Endothelial cell of umbilical vein (primary cell): ENCODE data around the gene SLC2A6. TPM values are rescaled to one million over a fixed set of nuclear protein-coding genes. Genes with fewer than 3 reads are reported as not detected.

Experiments used
- BruUV-seq: library from RNA; stranded (reverse); fragments of 400-500 nt; replicated peaks from 2 replicates; lab custom pipeline; 2021; lab: Mats Ljungman, UMichigan
- CTCF ChIA-PET: fragments of 300-600, 350-600 bp; sonication (Branson Sonifier 250); formaldehyde crosslinking; loops from one replicate; lab custom pipeline; 2021; ENCODE audit warnings: antibody characterized with exemption, inconsistent platforms; lab: Charles Lee
- POLR2A ChIA-PET: fragments of 300-600, 350-600 bp; sonication (Branson Sonifier 250); formaldehyde crosslinking; loops from one replicate; lab custom pipeline; 2021; ENCODE audit warnings: antibody characterized with exemption, inconsistent platforms; lab: Charles Lee
- DNase-seq: peaks from one replicate; pipeline ENCODE4 v3.0.0-alpha.2; 2011; ENCODE audit warnings: low read depth, low spot score
- FAIRE-seq: peaks from 2 replicates; lab custom pipeline; 2011; peaks lifted over from hg19 to GRCh38; lab: Jason Lieb, UNC
- H2AFZ ChIP-seq: 2 replicates; pipeline ENCODE4 v1.6.0; 2012; ENCODE audit warnings: low read depth, low read length, control low read depth, inconsistent platforms
- H3K27ac ChIP-seq: 2 replicates; pipeline ENCODE4 v1.5.1; 2011; ENCODE audit warnings: low read depth, mild to moderate bottlenecking, control low read depth, low read length, moderate library complexity; ENCODE audit not compliant: insufficient read depth
- H3K27me3 ChIP-seq, 2 experiments: 2 replicates each; pipeline versions ENCODE4 v1.6.0 to v1.6.1; 2011; ENCODE audit warnings: low read length in 2 of 2, mixed read lengths in 1 of 2; ENCODE audit not compliant: control insufficient read depth in 2 of 2, insufficient read depth in 2 of 2
- H3K36me3 ChIP-seq, 2 experiments: 2 replicates in 1 of 2; 3 replicates in 1 of 2; pipeline ENCODE4 v1.5.1; 2011; ENCODE audit warnings: low read length in 2 of 2, mild to moderate bottlenecking in 1 of 2, moderate library complexity in 1 of 2; ENCODE audit not compliant: control insufficient read depth in 2 of 2, insufficient read depth in 2 of 2; ENCODE audit errors: extremely low read depth in 1 of 2
- H3K4me1 ChIP-seq: 3 replicates; pipeline ENCODE4 v1.5.1; 2011; ENCODE audit warnings: mild to moderate bottlenecking, low read length; ENCODE audit not compliant: control insufficient read depth, insufficient read depth; ENCODE audit errors: extremely low read depth
- H3K4me2 ChIP-seq: 2 replicates; pipeline ENCODE4 v1.6.1; 2011; ENCODE audit warnings: low read length, control low read depth, mixed read lengths; ENCODE audit not compliant: insufficient read depth
- H3K4me3 ChIP-seq, 3 experiments: fragments of 200-600 bp in 1 of 3; sonication (generic), shearing (Covaris generic) in 1 of 3; replicated peaks in 1 of 3; 2 replicates each; pipeline ENCODE4 v1.5.1; 2011 to 2016; ENCODE audit warnings: control low read depth in 3 of 3, low read length in 3 of 3, mild to moderate bottlenecking in 2 of 3, inconsistent platforms in 1 of 3, low read depth in 1 of 3, moderate library complexity in 1 of 3; ENCODE audit not compliant: insufficient read depth in 1 of 3
- H3K79me2 ChIP-seq: 2 replicates; pipeline ENCODE4 v1.6.0; 2012; ENCODE audit warnings: low read length, inconsistent platforms; ENCODE audit not compliant: control insufficient read depth, insufficient read depth
- H3K9ac ChIP-seq: replicated peaks from 2 replicates; pipeline ENCODE3; 2011; ENCODE audit warnings: low read length, control low read depth; ENCODE audit not compliant: insufficient read depth; ENCODE audit errors: extremely low read depth
- H3K9me1 ChIP-seq: replicated peaks from 3 replicates; pipeline ENCODE4 v1.6.0; 2011; ENCODE audit warnings: mild to moderate bottlenecking, low read length; ENCODE audit not compliant: control insufficient read depth, insufficient read depth; ENCODE audit errors: extremely low read depth
- H3K9me3 ChIP-seq: replicated peaks from 2 replicates; pipeline ENCODE4 v1.5.1; 2012; ENCODE audit warnings: low read length, inconsistent platforms; ENCODE audit not compliant: control insufficient read depth, insufficient read depth
- H4K20me1 ChIP-seq: replicated peaks from 2 replicates; pipeline ENCODE3; 2011; ENCODE audit warnings: mild to moderate bottlenecking, low read length; ENCODE audit not compliant: control insufficient read depth, insufficient read depth; ENCODE audit errors: extremely low read depth
- EZH2 ChIP-seq: IDR thresholded peaks from 2 replicates; pipeline ENCODE4 v1.6.1; 2012; ENCODE audit warnings: borderline replicate concordance, low read depth, mild to moderate bottlenecking, moderate library complexity, low read length, inconsistent platforms; ENCODE audit not compliant: severe bottlenecking
- FOS ChIP-seq: IDR thresholded peaks from 2 replicates; pipeline ENCODE4 v1.6.1; 2011; ENCODE audit warnings: mild to moderate bottlenecking, low read length, moderate library complexity, borderline replicate concordance; ENCODE audit not compliant: insufficient read depth
- GATA2 ChIP-seq: IDR thresholded peaks from 2 replicates; pipeline ENCODE4 v1.7.0; 2011; ENCODE audit warnings: low read depth, mild to moderate bottlenecking, moderate library complexity, mixed read lengths, low read length; ENCODE audit not compliant: insufficient read length, insufficient read depth
- JUN ChIP-seq: IDR thresholded peaks from 2 replicates; pipeline ENCODE4 v1.6.1; 2011; ENCODE audit warnings: borderline replicate concordance, low read depth; ENCODE audit not compliant: insufficient read length, insufficient read depth
- MAX ChIP-seq: IDR thresholded peaks from 2 replicates; pipeline ENCODE4 v1.6.1; 2011; ENCODE audit not compliant: insufficient read depth, insufficient read length
- MYC ChIP-seq: IDR thresholded peaks from one replicate; pipeline ENCODE4 v1.6.1; 2011; ENCODE audit warnings: mild to moderate bottlenecking, low read depth, low read length
- POLR2A ChIP-seq: IDR thresholded peaks from 2 replicates; pipeline ENCODE4 v1.6.1; 2012; ENCODE audit warnings: low read depth, mild to moderate bottlenecking, control low read depth, low read length
- POLR2AphosphoS5 ChIP-seq: IDR thresholded peaks from 2 replicates; pipeline ENCODE4 v1.6.1; 2012; ENCODE audit warnings: low read depth, mild to moderate bottlenecking, control low read depth, low read length, moderate library complexity; ENCODE audit not compliant: insufficient read depth
- dilution Hi-C: fragments of 300-500 bp; cut with MboI; formaldehyde crosslinking; loops from one replicate; pipeline ENCODE4 v1.15.0; 2019; ENCODE audit warnings: low sequenced_read_pairs; ENCODE audit not compliant: extremely low pct_ligation_motif_present
- intact Hi-C: fragments of 100-400 bp; cut with micrococcal nuclease; formaldehyde crosslinking; loops from one replicate; pipeline ENCODE4 v1.10.0; 2022
- polyA plus RNA-seq, 4 experiments: library from polyadenylated mRNA; depleted of rRNA in 3 of 4; stranded (reverse) in 3 of 4; unstranded in 1 of 4; fragments of >200 nt; gene quantifications; 2 replicates each; pipeline versions ENCODE4 v1.2.1 to v1.2.3, GENCODE V29; 2011 to 2012; ENCODE audit warnings: missing spikeins in 1 of 4
- total RNA-seq: library from RNA; stranded (reverse); gene quantifications from 2 replicates; pipeline ENCODE4 v1.2.3, GENCODE V29; 2021
- TF ChIP-seq, protein P1 (sequence below), 2 donors: IDR thresholded peaks; 1 replicate in 1 of 2; 2 replicates in 1 of 2; pipeline ENCODE4 v1.5.1; 2011; ENCODE audit warnings: low read length in 2 of 2, mild to moderate bottlenecking in 2 of 2, moderate library complexity in 2 of 2, control low read depth in 1 of 2, inconsistent platforms in 1 of 2, low read depth in 1 of 2; ENCODE audit not compliant: insufficient read depth in 1 of 2; ENCODE audit errors: extremely low read depth in 1 of 2

Gene SLC2A6
- total and polyA plus RNA-seq, 2 donors (not counting 3 experiments of a cell fraction or from before 2014, with no cell fraction given), result 35.7 to 39.6 TPM

DNA sequence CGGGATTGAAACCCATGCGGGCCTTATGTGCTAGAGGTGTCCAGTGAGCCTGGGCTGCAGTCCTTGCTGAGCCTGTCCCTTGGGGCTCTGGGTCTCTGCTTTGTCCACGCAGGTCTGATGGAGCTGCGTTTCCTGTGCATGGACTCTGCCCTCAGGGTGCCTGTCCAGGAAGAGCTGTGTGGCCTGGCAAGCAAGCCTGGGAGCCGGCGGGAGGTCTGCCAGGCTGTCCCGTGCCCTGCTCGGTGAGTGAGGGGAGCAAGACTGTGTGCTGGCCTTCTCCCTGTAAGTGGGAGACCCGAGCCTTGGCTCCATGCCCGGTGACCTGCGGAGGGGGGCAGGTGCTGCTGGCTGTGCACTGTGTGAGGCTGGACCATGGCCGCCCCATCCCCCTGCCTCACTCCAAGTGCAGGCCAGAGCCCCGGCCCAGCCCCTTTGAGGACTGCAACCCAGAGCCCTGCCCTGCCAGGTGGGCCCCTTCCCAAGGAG, 30.4 kb downstream of the SLC2A6 start:
- POLR2A ChIA-PET, result no interaction called here
- Histone ChIP-seq H3K9me3 (no peaks in the 10 kb centered on the region), H3K4me1 (no peaks in the 10 kb centered on the region), H3K9ac (no peak overlapping the region), H3K27ac (no peak overlapping the region), H3K36me3 (no peaks in the 10 kb centered on the region), H3K79me2 (no peaks in the 10 kb centered on the region), H3K4me3 (no peak overlapping the region), H3K27me3 (no peaks in the 10 kb centered on the region), H3K4me2 (no peak overlapping the region), H3K9me1 (no peaks in the 10 kb centered on the region), H4K20me1 (no peaks in the 10 kb centered on the region), H2AFZ (no peak overlapping the region)
- no peak for DNase-seq
- no TSS peak for BruUV-seq
- TF ChIP-seq JUN (no peak), FOS (no peak), GATA2 (no peak), EZH2 (no peak), MAX (no peak), POLR2AphosphoS5 (no peak), MYC (no peak), POLR2A (no peak)
- TF ChIP-seq, protein P1, sequence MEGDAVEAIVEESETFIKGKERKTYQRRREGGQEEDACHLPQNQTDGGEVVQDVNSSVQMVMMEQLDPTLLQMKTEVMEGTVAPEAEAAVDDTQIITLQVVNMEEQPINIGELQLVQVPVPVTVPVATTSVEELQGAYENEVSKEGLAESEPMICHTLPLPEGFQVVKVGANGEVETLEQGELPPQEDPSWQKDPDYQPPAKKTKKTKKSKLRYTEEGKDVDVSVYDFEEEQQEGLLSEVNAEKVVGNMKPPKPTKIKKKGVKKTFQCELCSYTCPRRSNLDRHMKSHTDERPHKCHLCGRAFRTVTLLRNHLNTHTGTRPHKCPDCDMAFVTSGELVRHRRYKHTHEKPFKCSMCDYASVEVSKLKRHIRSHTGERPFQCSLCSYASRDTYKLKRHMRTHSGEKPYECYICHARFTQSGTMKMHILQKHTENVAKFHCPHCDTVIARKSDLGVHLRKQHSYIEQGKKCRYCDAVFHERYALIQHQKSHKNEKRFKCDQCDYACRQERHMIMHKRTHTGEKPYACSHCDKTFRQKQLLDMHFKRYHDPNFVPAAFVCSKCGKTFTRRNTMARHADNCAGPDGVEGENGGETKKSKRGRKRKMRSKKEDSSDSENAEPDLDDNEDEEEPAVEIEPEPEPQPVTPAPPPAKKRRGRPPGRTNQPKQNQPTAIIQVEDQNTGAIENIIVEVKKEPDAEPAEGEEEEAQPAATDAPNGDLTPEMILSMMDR (IDR thresholded peaks at IDR 0.05; ENCODE audit: extremely low read depth in 1 of 2, insufficient read depth in 1 of 2, low read depth in 1 of 2, low read length in 2 of 2), result no peak
- dilution Hi-C loops (no loop called here), intact Hi-C loops (no loop called here)
- FAIRE-seq, result no peak
- CTCF ChIA-PET, result no interaction called here
